Caki2 (cell line): ENCODE results near the gene IDH3G. TPM values are rescaled to one million over a fixed set of nuclear protein-coding genes. Genes with fewer than 3 reads are reported as not detected.
"Not testable (repeated sequence)": the region's sequence is repeated elsewhere in the genome, so short reads cannot be mapped to it uniquely, and the experiment has no call there.

ENCODE experiments used
- DNase-seq: peaks from one replicate; pipeline ENCODE4 v3.0.0-alpha.2; 2015; ENCODE audit warnings: low read depth
- in situ Hi-C: cut with HindIII; loops from 2 replicates; pipeline ENCODE4 v1.10.0; 2016; ENCODE audit warnings: low sequenced_read_pairs, low pct_unique_long_range_greater_than_20kb, mixed read lengths
- total RNA-seq: library from RNA; depleted of rRNA; stranded (reverse); fragments of >200 nt; shearing (Covaris generic); gene quantifications from 2 replicates; pipeline ENCODE4 v1.2.3, GENCODE V29; 2014; ENCODE audit warnings: low replicate concordance; rRNA removed

The IDH3G gene
- total RNA-seq, 1 experiment from 2014 or later = 63.0 TPM

DNA sequence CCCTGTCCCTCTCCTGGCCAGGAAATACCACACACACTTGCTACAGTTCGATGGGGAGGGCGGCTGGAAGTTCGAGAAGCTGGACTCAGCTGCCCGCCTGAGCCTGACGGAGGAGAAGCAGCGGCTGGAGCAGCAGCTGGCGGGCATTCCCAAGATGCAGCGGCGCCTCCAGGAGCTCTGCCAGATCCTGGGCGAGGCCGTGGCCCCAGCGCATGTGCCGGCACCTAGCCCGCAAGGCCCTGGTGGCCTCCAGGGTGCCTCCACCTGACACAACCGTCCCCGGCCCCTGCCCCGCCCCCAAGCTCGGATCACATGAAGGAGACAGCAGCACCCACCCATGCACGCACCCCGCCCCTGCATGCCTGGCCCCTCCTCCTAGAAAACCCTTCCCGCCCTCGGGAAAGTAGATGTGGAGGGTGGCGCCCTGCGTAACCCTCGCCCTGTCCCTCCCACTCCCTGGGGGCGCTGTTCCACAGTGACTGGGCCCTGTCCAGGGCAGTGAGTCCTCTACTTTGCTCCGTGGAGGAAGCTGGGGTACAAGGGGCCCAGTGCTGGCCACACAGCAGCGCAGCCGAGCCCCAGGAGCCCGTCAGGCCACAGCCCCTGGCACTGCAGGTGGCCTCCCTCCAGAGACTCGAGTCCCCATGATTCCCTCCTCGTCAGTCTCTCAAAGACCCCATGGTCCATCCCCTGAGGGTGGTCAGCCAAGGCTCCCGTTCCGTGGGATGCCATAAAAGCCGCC lies 50.5 kb downstream of the IDH3G start:
- in situ Hi-C loops = not testable (repeated sequence)
- peak; percentile 74 for DNase-seq

- DNase-seq, in situ Hi-C loops: not testable (repeated sequence)
Observed at GRCh38 chrX:153742796-153743467, 51.2 kb downstream of the IDH3G start.

- DNase-seq, in situ Hi-C loops: not testable (repeated sequence)
Observed at GRCh38 chrX:153742111-153742510, 52.1 kb downstream of the IDH3G start.

- in situ Hi-C loops = no loop called here
- DNase-seq = no peak
Observed at GRCh38 chrX:153741446-153741845, 52.7 kb downstream of the IDH3G start.

DNA sequence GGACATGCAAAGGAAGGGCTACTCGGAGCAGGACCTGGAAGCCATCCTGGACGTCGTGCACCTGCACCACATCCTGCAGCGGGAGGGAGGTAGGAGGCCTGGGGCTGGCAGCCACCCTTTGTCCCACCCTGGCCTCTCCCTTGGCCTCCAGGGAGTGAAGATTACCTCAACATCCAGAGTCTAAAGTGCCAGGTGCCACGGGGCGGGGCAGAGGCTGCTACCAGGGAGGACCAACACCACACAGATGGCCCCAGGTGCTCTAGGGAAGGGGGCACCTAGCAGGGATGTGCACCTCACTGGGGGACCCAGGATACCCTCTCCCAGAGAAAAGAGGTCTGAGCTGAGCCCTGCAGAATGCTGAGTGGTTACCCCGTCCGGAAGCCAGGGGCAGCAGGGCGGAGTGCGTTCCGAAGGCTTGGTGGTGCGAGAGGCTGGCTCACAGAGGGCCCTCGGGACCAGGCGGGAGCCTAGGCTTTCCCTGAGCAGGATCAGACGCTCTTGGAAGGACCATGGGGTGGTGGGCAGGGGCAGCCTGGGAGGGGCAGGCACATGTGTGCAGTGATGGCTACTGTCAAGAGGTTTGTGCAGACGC lies 53.4 kb downstream of the IDH3G start:
- no peak for DNase-seq
- in situ Hi-C loops = no loop called here

DNA sequence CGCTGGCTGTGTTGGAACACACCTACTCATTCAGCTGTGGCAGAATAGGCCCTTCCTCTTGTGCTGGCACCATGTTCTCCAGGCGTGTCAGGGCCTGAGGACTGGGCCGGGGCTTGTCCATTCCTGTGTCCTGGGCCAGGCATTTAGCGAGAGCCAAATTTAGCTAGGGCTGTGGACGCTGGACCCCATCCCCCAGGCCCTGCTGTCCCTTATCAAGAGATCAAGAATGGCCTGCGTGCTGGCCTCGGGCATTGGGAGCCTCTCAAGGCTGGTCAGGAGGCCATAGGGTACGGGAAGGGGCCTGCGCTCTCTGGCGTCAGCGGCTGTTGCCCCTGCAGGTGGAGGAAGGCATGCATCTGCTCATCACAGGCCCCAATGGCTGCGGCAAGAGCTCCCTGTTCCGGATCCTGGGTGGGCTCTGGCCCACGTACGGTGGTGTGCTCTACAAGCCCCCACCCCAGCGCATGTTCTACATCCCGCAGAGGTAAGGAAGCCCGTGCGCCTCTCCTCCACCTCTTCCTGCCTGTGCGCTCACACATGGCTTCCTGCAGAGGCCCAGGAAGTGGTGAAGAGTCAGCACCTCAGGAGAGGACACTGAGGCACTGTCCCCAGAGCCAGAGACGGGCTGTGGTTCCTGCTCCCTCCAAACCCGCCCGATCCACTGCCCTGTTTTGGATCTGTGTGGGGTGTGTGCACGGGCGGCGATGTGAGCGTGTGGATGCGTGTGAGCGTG lies 54.3 kb downstream of the IDH3G start:
- in situ Hi-C loops = no loop called here
- no peak for DNase-seq

GRCh38 chrX:153738056-153738605 lies 56.0 kb downstream of the IDH3G start:
- in situ Hi-C loops = no loop called here
- no peak for DNase-seq

- in situ Hi-C loops = no loop called here
Observed at GRCh38 chrX:153736871-153737441, 57.2 kb downstream of the IDH3G start.

GRCh38 chrX:153736071-153736820 lies 57.9 kb downstream of the IDH3G start:
- DNase-seq = no peak
- in situ Hi-C loops = no loop called here

More at GRCh38 chrX:153736871-153737441, 57.2 kb downstream of the IDH3G start:
- DNase-seq = no peak

Other genes starting within 250 kb of the IDH3G start
- gene CCNQ, start 195.2 kb downstream of the IDH3G start, total RNA-seq = 45.1 and 57.1 TPM in 2 replicates
- 9.9 and 16.0 TPM in 2 replicates for gene DUSP9, start 147.2 kb downstream of the IDH3G start, total RNA-seq
- not detected in 2 replicates for gene PNCK, start 120.6 kb downstream of the IDH3G start, total RNA-seq
- 1.7 and 2.1 TPM in 2 replicates for gene SLC6A8, start 106.4 kb downstream of the IDH3G start, total RNA-seq
- gene BCAP31, start 70.0 kb downstream of the IDH3G start, total RNA-seq = 307 TPM in 2 replicates
- 7.3 and 19.3 TPM in 2 replicates for gene ABCD1, start 69.5 kb downstream of the IDH3G start, total RNA-seq
- gene PLXNB3, start 30.1 kb downstream of the IDH3G start, total RNA-seq = 1.7 and 2.5 TPM in 2 replicates
- gene SRPK3, start 13.3 kb downstream of the IDH3G start, total RNA-seq = 0.29 TPM in 1 of 2 replicates, not detected in the other
- gene SSR4, start 293 bp upstream of the IDH3G start, total RNA-seq = 177 and 185 TPM in 2 replicates
- 4.3 and 8.5 TPM in 2 replicates for gene PDZD4, start 36.2 kb upstream of the IDH3G start, total RNA-seq
- 37.1 and 49.7 TPM in 2 replicates for gene L1CAM, start 91.8 kb upstream of the IDH3G start, total RNA-seq
- gene AVPR2, start 110.3 kb upstream of the IDH3G start, total RNA-seq = 0.09 TPM in 1 of 2 replicates, not detected in the other
- 8.1 and 15.3 TPM in 2 replicates for gene ARHGAP4, start 131.9 kb upstream of the IDH3G start, total RNA-seq
- 119 and 121 TPM in 2 replicates for gene NAA10, start 140.7 kb upstream of the IDH3G start, total RNA-seq
- 13.5 and 15.5 TPM in 2 replicates for gene RENBP, start 150.3 kb upstream of the IDH3G start, total RNA-seq
- 9.5 and 10.1 TPM in 2 replicates for gene HCFC1, start 177.4 kb upstream of the IDH3G start, total RNA-seq
- gene TMEM187, start 178.4 kb upstream of the IDH3G start, total RNA-seq = 5.7 and 16.6 TPM in 2 replicates
- gene IRAK1, start 225.5 kb upstream of the IDH3G start, total RNA-seq = 116 and 131 TPM in 2 replicates